GM18517 (cell line): ENCODE results near the gene EPS8L3.

ENCODE experiments used
- ATAC-seq: cut with Tn5 transposase; IDR thresholded peaks from one replicate; pipeline ENCODE4 v1.9.1; 2021; ENCODE audit warnings: mild to moderate bottlenecking, moderate library complexity; ENCODE audit not compliant: unreplicated experiment

The EPS8L3 gene

DNA sequence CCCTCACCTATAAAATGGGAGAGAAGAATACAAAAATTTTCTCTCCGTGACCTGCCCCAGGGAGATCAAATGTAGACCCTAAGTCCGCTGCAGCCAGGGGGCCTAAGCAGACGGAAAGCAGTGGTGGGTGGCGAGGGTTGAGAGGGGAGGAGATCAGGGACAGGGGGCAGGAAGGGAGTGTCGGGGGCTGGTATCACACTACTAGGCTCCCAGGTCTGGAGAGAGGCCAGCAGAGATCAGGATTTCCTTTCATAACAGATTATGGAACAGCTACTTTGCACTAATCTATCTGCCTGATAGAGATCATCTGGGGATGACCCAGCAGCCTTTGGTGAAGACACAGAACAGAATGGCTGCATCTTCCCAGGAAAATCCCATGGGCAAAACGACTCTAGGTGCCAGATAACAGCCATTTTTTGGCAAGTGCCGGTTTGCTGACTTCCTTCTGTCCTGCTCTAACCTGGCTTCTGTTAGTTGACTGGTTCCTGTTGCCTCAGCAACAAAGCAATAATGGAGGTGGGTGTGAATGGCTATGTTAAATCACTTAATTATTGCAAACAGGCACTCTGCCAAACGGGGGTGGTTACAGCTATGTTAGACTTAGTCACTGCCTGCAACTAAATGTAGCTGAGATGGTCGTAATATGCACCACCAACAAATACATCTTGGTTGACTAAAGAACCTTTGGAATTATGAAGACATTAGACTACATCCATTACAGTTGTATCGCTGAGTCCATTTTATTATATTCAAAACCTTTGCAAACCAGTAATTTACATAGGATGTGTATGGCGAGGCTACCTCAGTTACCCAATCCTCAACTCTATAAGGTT, 30.0 kb upstream of the EPS8L3 start:
- ATAC-seq, result no peak

DNA sequence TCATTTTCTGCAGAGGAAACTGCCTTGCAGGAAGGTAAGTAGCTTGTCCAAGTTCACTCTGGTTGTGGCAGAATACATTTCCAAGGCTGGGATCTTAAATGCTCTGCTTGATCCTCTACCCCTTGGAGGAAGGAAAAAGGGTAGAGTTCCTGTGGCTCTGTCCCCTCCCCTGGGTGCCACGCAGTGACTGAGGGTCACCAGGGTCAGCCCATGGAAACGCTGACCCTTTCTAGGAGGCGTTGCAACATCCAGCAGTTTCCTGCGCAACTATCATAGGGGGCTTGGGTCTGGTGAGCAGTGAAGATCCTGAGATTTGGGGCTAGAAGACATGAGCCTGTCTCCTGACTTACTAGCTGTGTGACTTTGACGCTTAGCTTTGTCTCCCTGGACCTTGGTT, 29.4 kb upstream of the EPS8L3 start:
- ATAC-seq, result no peak

DNA sequence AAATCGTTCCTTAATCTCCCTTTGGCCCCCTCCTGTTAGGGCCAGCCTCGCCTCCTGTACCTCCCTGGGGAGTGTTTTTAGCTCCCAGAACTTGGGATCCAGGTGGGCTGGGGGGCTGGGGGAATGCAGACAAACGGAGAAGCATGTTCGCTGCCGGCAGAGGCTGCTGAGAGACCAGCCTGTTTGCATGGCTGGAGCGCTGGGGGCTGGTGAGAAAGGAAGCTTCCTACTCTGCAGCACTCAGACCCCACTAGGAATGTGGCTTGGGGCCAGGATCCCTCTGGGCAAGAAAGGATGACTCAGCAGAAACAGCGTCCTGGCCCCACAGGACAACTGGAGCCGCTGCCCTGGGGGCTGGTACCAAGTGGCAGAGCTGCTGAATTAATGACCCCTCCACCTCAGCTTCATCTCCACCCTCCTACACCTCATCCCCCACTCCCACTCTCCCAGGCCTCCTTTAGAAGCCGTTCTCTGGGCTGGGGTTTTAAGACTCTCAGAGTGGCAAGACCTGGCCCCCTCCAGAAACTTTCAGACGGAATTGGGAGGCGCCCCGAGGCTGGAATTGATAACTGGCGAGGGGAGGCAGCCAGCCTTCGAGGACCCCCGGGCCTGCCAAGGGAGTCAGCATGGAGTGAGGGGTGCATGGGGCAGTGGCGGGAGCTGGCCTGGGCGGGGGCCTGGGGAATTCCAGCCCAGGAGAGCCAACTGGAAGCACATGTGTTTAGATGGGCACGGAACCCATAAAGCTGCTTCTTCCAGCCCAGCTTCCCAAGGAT, 28.5 kb upstream of the EPS8L3 start:
- ATAC-seq, result no peak

DNA sequence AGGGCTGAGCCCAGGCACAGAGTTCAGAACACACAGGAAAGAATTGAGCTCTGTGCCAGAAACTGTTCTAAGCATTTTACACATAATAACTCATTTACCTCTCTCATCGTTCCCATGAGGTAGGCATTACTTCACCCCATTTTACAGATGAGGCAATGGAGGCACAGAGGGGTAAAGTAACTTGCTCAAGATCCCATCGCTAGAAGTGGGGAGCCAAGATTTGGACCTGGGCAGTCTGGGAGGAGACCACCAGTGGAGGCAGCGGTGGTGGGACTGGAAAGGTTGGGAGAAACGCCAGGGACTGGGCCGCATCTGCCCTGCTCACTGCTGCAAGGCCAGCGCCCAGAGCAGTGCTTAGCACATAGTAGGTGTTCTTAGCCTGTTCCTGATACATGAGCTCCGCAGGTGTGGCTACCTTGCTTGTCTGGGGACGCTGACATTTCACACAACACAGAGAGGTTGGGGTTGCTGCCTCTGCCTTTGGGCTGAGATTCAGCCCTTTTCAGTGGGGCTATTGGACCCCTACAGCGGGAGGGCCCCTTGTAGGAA, 27.8 kb upstream of the EPS8L3 start:
- ATAC-seq, result no peak

DNA sequence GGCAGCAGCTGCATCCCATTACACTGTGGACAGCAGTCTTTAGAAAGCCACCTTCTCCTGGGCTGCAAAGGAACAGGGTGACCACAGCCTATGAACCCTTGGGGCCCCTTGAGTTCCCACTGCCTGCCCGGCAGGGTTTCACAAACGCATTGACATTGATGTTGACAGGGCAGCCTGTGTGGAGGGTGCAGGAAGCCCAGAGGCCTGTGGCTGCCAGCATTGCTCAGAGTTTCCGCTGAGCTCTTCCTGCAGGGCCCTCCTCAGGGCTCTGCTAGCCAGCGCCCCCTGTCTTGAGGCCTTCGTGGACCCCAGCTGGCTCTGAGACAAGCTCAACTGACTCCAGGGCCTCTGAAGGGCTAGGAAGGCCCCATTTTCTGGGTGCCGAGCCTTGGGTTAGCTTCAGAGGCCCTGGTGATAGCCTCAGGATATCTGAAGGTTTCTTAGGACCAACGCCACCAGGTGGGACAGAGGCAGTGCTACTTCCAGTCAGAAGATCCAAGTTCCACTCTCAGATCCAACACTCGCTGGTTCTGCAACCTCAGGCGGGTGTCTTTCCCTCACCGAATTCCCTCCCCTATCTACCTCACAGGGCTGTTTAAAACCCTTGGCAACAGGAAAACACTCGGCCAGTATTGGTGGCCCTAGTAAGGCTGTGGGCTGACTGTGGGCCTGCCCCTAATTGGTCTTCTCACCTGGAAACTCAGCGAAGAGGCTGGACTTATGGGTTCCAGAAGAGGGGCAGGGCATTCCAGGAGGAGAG, 27.2 kb upstream of the EPS8L3 start:
- peak; percentile 74 for ATAC-seq

DNA sequence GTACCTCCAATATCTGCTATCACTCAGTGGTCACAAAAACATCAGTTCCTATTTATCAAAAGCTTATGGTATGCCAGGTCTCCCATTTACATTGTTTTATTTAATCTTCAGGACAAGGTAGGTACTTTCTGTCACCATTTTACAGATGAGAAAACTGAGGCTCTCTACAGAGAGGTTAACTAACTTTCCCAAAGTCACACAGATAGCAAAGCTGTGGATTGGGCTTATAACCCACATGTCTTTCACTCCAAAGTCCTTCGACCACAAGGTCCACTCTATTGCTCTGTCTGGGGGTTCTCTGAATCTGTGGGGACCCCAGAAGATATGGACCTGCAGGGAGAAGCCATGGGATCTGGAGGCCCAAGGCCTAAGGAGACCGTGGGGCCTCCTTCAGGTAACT, 26.6 kb upstream of the EPS8L3 start:
- ATAC-seq, result no peak

DNA sequence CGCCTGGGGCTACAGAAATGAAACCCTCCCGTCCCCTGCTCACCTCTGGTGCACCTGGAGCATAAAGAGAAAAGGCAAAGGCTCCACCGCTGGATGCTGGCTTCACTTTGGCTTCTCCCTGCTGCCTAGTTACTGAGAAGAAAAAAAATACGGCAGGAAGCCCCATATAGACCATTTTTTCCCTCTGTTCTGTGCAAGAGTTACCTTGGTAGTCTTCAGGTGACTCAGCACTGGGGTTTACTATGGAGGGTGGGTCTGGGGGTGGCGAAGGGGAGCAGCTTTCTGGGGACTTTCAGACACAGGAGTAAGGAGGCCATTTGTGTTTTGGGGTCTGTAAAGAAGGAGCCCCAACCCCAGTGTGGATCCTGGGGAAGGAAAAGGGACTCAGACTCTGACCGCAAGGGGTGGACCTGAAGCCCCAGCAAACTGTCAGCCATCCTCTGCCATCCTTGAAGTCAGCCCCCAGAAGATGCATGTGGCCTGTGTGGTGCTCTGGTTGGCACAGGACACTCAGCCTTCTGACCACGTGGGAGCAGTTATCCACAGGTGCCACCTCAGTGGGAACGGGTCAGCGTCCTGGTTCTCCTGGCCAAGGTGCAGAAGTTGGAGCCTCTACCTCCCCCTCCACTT, 25.9 kb upstream of the EPS8L3 start:
- ATAC-seq, result no peak

DNA sequence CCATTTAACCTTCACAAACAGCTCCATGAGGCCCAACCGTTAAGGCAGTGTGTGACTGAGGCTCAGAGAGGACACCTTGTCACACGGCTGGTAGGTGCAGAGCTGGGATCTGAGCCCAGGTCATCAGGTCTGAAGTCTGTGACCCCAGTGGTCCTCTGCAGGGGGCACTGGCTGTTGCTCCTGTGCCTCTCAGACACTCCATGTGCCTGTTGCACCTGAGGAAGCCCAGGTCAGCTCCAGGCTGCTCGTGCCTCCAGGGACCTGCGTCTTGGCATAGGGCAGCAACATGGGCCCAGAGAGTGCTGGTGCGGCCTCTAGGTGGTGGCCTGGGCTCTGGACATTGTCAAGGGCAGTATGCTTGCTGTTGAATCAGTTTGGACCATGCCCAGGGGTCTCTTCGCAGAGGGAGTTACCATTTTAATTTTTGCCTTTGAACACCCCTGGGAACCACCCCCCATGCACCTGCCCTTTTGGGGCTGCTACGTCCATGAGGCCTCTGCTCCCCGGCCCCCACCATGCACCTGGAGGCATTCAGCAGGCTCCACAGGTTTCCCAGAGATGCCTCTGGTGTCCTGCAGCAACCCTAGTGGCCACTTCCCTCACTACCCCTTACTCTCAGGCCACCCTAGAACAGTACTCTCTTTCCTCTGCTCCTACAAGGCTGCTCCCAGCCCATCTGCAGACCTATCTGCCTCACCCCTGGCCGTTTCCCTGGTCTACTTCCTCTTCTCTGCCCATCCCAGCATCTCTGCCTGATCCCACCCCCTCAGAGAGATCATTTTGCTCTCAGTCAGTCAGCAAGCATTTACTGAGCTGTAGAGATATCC, 25.2 kb upstream of the EPS8L3 start:
- ATAC-seq, result no peak

DNA sequence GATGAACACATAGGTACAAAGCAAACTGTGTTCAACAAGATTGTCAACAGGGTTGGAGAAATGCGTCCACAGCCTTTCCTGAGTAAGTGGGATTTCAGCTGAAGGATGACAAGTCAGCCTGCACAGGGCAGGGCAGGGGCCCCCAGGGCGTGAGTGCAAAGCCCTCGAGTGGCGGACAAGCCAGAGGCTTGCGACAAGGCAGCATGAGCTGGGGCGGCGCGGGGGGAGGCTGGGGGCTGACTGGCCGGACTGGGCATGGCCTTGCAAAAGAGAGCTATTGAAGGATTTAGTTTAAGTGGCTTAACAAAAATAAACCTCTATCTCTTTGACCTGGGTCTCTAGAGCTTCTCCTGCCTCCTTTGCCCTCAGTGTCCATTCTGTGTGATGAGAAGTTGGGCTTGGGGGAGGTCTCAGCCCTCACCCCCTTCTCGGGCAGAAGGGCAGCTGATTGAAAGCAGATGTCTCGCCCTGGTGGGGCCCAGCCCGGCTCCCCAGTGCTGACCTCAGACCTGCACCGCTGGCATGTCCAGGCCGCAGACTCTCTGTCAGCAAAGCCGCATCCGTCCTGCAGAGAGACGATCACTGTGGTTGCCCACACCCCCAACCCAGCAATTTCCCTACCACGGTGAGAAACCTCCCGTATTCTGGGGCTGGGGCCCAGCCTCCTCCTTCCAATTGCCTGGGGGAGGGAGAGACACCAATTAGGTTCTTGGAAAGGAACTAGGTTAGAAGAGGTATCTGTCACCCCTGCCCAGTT, 24.3 kb upstream of the EPS8L3 start:
- ATAC-seq, result no peak

DNA sequence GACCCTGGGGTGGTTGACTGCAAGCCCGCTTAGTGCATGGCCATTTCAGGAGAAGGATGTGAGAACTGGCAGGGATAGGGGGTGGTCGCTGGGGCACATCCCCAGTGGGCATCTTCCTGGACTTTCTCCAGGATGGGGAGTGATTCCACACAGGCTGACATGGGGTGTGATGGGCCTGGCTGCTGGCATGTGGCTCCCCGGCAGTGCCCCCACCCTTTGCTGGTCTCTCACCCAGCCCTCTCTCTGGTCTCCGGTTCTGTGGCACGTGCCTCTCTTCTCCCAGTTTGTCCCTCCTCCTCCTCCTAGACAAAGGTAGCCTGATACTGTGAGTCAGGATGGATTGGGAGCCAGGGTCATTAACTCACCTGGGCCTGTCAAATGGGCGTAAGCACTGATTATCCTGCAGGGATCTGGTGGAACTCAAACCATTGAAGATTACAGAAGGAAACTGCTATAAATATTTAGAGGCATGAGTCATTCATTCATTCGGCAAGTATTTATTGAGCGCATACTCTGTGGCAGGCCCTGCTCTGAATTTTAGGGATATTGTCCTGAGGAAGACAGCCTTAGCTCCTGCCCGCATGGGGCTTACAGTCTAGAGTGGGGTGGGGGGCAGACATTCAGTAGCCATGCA, 23.6 kb upstream of the EPS8L3 start:
- ATAC-seq, result no peak

DNA sequence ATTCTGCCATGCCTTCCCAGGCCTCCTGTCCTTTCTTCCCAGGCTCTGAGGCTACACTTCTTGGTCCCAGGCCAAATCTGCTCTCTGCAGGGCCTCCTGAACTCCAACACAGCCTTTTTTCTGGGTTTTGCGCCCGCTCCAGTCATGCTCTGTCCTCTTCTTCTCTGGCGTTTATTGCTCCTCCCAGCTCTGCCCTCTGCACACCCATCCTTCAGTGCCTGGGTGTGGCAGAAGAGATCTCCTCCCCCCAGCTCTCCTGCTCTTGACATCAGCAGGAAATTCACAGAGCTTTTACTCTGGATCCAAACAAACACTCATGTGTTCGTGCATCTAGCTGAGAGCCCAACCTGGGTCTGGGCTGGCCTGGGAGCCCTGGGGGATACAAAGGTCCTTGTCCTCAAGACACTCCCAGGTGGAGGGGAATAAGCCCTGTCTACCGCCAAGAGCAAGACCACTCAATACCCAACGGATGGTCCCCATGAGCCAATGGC, 22.9 kb upstream of the EPS8L3 start:
- ATAC-seq, result no peak

DNA sequence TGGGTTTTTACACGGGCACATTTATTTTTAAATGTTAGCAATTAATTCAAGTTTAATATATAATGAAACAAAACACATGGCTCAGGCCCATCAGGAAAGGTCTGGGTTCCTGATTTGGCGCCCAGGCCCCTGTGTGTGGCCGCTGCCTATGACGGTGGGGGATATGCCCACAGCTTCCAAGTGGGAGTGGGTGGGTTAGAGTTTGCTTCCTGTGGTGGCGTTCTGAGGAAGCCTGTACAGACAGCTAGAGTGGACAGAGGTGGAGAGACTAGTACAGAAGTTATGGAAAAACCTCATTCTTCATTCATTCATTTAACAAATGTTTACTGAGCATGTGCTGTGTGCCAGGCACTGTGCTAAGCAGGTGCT, 22.4 kb upstream of the EPS8L3 start:
- no peak for ATAC-seq

DNA sequence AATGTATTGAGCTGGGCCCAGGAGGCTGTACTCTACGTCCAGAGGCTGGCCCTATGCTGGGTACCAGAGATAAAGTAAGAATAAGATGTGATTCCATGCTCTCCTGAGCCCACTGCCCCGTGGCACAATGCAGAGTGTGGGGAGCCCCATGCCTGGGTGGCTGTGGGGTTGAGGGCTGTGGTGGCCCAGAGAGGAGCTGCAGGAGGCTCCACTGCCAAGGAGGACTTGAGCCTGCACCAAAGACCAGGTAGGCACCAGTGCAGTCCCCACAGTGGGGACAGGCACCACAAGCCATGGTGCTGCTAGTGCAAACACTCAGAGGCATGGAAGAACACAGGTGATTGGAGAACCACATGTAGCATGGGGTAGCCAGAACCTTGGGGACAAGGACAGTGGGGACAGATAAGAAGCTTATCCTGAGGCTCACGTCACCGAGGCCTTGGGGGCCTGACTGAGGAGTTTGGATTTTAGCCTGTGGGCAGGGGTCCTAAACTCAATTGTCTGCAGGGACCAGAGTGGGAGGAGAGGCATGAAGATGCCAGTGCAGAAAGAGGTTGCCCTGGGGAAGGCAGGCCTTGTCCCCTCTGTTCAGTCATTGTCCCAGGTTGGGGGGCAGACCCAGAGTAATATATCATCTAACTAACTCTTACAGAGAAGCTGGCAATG, 21.9 kb upstream of the EPS8L3 start:
- no peak for ATAC-seq

DNA sequence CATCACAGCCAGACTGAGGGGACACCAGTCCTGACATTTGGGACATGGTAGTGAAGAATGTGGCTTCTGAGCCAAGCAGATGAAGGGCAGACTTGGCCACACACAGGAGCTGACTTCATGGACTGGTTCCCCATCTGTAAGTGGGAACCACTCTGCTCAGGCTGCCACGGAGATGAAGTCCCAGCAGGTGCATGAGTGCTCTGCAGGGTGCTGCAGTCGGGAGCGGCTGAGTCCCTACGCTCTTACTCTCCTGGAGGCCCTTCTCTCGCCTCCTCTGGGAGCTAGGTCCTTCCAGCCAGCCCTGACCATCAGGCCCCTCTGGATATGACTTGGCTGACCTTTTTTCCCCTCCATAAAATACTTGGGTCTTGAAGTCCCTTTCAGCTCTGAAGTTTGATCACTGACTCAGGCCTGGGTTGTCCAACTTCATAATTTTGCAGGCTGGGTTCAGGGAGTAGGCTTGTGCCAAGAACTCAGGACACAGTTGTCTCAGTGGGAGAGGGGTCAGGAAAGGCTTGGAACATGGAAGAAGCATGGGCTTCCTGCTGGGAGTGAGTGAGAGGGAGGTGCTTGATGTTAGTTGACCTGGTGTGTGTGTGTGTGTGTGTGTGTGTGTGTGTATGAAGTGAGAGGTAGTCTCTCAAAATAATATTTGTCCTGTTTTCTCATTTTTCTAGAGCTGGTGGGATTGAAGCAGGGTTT, 21.0 kb upstream of the EPS8L3 start:
- no peak for ATAC-seq

DNA sequence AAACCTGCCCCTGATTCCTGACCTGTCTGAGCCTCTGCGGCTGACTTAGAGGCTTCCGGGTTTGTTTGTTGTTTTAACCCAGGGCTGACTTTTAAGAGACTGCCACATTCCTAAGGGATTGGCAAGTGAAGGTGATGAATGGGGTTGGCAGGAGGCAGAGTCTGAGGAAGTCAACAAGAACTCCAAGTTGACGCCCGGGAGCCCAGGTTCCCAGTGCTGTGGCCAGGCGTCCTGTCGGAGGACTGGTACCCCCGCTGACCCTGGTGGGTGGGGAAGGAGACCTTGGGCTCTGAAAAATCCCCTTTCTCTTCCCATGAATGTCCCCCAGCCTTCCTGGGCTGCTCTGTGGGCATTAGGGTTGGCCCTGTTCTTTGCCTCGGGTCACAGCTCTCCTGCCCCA, 19.7 kb upstream of the EPS8L3 start:
- no peak for ATAC-seq

DNA sequence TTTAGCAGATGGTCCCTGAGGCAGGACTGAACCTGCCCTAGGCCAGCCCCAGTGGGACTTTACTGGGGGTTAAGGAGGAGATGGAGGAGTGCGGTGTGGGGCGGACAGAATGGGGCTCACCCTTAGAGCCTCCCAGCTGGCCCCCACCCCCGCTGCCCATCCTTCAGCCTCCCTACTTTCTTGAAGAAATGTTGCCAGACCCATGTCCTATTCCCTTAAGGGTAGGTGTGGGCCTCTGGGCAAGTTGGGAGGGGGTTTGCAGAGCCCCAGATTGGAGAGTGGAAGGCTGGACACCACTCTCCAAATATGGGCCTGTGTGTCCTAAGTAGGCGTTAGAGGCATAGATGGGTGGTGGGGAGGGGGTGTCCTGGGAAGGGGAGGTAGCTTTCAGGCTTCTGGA, 19.2 kb upstream of the EPS8L3 start:
- no peak for ATAC-seq

DNA sequence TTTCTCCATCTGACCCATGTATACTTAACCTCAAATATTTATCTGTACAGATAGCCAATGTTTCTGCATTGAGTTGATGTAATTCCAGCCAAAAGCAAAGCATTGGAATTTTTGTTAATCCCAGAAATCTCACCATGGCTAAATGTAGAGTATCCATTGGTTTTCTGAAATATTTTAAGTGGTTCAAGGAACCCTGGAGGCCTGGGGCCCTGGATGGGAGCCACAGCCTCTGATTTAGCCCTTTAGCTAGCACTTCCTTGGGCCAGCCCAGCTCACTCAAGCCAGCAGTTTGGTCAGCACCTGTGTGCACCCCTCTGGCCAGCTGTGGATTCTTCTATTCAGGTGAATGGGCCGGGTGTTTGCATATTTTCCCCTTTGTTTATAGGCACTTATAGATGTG, 18.8 kb upstream of the EPS8L3 start:
- ATAC-seq, result no peak

DNA sequence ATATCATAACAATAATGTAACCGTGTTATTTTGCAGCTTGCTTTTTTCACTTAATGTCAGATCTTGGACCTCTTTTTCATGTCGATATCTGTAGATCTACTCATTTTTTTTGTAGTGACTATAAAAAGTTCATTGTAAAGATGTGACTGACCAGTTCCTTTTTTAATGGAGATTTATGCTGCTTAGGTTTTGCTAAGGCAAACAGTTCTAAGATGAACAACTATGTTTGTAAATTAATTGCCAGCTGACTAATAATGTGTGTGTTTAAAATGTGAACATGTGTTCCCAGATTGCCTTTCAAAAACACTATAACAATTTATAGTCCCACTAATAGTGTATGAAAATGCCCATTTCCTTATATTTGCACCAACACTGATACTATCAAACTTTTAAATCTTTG, 18.1 kb upstream of the EPS8L3 start:
- ATAC-seq, result no peak
